Stimulated activated CD8-positive, alpha-beta memory T cell treated with anti-CD3 and anti-CD28 coated beads, Interleukin-12 subunit alpha, Interleukin-12 subunit beta, amount 100 ng/mL, for 4 hours (primary cell): ENCODE results near the gene IL18BP.
A peak's percentile ranks its signal among the peaks of the same experiment; 100 is the strongest.

Source experiments
- DNase-seq: peaks from one replicate; pipeline ENCODE4 v3.0.0-alpha.2; 2020; ENCODE audit warnings: low read depth

The IL18BP gene

DNA sequence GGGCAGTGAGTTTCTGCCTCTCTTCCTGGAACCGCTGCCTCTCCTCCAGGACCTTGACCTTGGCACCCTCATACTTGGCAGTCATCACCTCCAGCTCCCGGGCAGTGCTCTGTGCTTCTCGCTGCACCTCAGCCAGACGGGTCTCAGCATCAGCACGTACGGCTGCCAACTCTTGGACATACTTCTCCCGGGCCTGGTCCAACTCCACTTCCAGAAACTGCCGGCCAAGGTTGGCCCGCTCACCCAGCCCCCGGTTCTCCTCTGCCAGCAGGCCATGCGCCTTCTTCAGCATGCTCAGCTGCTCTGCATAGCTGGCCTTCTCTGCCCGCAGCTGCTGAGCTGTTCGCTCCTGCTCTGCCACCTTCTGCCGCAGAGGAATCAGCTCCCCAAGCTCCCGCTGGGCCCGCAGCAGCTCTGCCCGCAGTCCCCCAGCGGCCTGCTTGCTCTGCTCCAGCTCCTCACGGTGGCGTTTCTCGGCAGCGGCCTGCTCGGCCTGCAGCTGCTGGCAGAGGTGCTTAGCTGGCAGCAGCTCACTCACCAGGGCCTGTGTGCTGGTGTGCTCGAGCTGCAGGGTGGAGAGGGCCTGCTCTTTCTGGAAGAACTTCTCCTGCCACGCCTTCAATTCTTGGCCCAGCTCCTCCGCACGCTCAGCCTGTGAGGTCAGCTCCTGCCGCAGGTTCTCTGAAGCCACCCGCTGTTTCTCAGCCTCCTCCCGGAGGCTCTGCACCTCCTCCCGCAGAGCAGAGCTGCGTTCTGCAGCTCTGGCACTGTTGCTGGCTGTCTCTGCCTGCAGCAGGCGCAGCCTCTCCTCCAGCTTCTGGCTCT lies 14.4 kb downstream of the IL18BP start:
- DNase-seq = no peak

GRCh38 chr11:72013765-72014711 lies 15.3 kb downstream of the IL18BP start:
- no peak for DNase-seq

DNA sequence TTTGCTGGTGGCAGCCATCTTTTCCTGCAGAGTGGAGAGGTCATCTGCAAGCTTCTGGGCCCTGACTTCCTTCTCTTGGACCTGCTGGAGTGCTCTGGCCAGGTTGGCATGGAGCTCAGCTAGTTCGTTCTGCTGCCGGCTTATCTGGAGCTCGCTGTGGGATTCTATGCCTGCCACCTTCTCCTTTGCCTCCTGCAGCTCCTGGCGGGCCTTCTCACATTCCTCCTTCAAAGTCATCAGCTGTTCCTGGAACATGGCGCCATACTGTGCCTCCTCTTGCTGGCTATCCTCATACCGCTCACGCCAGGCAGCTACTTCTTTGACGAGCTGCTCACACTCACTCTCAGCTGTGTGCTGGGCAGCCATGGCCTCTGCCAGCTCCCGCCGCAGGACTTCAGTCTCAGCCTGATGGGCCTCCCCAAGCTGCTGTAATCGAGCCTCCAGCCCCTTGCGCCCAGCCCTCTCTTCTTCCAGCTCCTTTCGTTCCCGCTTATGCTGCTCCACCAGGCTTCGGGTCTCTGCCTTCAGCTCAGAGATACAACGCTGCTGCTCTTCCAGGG lies 16.1 kb downstream of the IL18BP start:
- DNase-seq = no peak

DNA sequence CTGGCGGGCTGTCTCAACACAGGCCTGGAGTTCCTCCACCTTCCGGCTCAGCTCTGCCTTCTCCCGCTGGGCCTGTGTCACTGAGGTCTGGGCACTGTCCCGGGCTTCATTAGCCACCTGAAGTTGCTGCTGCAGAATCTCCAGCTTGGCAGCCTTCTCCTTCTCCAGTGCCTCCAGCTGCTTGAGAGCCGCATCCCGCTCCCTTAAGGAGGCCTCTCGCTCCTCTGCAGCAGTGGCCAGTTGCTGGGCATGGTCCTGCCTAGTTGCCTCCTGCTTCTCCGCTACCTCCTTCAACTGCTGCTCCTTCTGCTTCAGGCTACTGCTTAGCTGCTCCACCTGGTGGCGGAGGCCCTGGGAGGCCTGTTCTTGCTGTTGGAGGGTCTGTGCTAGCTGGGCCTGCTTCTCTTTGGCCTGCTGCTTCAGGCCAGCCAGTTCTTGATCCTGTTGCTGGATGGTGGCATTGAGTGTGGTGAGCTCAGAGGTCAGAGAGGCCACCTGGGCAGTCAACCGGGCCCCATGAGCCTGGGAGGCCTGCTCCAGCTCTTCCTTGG lies 16.9 kb downstream of the IL18BP start:
- DNase-seq = no peak

DNA sequence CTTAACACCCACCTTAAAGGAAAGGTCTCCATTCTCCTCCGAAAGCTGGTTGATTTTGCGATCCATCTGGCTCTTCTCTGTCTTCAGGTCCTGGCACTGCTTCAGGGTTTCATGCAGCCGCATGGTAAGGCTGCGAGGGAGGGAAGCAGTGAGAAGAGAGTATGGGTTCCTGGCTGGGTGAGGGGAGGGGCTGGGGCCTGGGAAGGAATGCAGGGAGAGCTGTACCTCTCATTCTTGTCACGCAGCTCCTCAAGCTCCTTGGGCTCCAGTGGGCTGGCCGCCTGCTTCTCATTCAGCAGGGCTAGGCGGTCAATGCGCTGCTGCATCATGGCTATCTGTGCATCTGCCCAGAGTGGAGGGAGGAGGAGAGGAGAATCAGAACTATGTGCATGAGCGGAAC lies 19.5 kb downstream of the IL18BP start:
- no peak for DNase-seq

DNA sequence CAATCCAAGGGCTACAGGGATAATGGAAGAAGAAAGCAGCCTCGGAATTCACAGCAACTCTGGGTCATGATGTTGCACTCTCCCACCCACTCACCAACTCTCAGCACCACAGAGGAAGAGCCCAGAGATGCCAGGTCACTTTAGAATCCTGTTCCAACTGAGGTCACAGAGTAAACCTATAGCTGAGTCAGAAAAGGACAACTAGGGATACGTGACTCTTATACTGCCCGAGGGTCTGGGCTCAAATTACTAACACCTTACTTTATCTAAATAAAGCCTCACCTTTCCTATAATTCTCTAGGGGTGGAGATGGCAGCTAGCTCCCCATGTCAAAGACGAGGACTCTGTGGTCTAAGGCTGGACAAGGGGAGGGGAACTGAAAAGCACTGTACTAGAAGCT lies 24.6 kb downstream of the IL18BP start:
- DNase-seq = no peak

- no peak for DNase-seq
Measured at GRCh38 chr11:72024069-72024754, 25.5 kb downstream of the IL18BP start.

DNA sequence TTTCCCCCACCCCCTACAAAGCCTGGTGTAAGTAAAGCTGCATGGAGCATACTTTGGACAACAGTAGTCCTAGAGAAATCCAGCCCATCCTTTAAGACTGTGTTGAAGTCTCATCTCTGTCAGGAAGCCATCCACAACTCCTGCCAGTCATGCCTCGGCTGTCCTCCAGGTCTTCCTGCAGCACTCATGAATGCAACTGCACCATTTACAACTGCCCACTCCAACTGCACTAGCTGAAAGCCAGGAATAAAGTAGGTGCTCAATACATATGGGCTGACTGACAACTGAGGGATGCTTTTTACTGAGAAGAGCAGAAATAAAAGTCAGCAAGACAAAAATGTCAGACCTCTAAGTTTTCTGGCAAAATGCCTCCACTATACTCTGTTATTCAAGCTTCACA lies 27.4 kb downstream of the IL18BP start:
- DNase-seq = no peak

DNA sequence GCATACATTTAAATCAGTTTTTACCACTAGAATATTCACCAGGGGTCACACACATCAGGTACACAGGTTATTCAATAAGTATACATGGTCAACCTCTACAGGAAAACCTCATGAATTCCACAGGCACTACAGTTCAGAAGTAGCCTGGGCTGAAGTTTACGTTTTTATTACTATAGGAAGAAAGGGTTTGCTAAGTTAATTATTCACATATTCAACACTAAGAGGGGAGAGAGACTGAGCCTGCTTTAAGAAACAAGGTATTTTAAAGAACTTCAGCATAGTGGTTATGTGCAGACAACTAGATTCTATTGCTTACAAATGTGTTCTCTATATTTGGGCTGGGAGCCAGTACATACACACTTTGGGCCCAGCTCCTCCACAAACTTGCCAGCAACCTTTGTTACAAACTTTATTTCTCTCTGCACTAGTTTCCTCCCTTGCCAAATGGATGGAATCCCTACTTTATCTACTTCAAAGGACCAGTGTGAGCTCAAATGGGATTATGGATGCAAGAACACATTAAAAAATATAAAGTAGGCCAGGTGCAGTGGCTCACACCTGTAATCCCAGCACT lies 31.9 kb downstream of the IL18BP start:
- no peak for DNase-seq

DNA sequence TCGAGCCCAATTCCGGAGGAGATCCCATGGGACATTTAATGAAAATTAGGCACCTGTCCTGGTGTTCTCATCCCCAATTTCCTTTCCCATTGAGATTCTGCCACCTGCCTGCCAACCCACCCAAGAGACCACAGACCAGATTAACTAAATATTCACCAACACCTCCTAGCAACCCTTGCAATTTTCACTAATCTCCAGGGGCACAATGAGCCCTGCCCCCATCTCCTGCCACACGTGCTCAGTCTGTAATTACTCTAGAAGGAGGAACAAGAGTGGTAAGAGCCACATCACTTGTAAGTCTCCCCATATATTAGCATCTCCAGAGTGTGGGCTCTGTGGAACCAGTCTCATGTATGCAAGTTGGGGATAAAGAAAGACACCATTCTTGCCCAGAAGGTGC lies 38.0 kb downstream of the IL18BP start:
- no peak for DNase-seq

GRCh38 chr11:72037554-72038311 lies 39.0 kb downstream of the IL18BP start:
- DNase-seq = no peak

DNA sequence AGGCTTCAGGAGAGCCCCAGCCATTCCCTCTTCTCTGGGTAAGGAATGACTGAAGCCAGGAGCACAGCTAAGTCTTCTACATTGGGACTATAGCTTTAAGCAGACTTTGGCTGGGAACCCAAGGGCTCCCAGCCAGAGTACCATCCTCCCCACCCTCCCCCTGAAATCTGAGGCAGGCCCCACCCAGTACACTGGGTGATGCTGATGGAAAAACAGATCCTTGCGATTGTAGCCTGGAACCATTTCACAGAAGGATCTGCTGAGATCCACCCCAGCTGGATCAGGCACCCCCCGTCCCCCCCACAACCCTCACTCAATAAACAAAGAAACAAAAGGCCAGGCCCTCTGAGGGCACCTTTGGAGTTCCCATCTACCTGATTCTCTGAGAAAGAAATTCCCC lies 39.8 kb downstream of the IL18BP start:
- no peak for DNase-seq

DNA sequence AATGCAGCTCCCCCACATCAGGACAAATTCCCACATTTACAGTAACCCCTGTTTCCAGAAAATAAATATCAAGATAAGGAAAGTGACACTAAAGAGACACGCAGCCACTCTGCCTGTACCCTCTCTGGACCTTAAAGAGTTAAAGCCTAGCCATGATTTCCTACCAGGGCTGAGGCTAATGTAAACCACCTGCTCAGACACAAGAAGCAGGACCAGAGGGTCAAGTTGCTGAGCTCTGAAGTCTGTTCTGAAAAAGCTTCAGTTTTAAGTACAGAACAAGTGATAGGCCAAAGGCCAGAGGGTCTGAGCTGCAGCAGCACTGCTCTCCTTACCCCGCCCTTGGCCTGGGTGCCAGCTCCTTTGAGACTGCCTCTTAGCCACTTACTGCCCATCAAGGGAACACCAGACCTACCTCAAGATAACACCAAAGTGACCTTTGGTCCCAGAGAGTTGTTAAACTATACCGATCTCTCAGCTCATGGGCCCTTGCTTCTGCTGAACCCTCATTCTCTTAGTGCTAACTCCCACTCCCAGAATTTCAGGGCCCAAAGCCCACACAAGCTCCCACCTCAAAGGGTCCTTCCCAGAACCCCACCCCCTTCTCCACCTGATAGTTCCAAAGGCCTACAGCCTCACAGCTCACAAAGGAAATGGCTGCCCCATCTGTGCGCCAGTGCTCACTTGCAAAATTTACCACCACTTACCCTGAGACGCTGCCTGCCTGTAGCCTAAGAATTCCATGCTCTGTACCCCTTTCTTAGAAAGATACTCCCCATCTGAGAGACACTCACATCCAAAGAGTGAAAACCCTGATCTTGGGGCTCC lies 40.5 kb downstream of the IL18BP start:
- no peak for DNase-seq

DNA sequence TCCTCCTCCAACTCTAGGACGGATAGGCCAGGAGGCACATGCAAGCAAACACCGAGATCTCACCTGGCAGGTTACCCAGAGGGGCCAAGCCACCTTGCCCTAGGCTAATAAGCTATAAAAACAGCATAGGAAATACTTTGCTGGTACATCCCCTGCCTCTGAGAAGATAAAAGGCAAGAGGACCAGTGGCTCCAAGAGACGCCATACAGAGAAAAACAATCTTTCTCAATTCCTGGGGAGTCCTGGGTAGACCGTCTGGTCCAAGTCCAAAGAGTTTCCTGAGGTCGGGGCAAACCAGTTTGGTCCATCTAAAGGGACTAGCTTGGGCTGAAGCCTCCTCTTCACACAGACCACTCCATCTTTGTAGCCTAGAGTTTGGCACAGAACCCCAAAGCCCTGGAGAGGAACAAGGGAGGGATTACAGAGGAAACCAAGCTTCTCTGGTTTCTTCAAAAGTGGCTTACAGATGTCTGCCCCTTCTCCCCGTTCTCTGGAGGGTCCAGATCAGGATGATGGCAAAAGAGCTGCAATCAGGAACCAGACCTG lies 41.2 kb downstream of the IL18BP start:
- no peak for DNase-seq

DNA sequence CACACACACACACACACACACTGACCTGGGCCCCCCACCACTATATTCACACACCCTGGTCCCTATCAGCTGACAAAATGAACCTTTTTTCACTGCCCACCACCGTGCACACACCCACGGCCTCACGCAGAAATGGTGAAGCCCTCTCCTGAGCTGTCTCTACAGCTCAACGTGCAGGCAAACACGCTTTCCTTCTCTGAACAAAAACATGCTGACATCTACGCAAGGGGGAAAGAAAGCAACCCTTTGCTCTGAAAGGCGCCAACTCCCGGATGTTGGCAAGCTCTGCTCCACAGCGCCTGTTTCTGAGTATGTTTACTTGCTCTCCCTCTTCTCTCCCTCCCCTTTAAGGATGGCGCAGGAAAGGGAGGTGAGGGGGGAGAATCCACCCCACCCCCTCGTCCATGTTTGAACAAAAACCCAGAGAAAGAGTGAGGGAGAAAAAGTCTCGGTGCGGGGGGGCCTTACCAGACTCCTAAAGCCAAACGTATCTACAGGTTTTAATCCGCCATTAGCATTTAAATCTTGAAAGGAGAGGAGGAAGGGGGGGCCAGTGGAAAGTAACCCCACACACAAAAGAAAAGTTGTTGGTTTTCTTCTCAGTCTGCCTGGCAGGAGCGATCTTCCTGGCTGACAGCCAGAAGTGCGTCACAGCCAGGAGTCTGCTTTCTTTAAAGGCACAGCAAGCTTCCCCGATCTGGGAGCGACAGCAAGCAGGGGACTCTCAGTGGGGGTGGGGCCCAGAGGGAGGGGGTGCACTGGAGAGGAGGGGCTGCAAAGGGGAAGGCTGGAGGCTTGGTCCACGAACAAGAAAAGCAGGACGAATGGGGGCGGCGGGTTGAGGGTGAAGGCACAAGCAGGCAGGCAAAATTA lies 42.0 kb downstream of the IL18BP start:
- DNase-seq = peak; percentile 51

GRCh38 chr11:72041364-72042063 lies 42.8 kb downstream of the IL18BP start:
- DNase-seq = peak; percentile 10

DNA sequence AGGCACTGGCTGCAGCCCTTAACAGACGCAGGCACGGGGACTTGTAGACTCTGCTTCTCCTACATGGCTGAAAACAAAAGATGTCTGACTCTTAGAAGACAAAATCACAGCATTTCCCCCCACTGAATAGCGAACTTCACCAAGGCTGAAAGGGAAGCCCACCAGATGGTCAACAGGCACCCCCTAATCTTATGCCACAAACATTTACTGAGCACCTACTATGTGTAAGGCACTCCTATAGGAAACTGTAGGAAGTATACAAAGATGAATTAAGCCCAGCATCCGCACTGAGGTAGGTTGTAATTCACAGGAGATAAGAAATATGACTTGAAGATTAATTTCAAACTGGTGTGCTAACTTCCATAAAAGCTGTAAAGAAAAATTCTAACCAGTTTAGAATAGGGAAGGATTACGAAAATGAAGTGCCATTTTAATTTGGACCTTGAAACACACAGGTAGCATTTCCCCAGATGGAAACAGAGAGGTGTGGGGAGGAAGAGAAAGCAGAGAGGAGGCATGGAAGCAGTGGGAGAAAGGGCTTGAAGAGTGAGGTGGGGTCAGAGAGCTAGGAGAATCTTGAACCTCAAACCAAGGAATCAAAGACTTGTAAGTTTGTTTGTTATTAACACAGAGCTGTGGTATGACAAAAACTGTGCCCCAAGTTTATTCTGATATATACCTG lies 43.5 kb downstream of the IL18BP start:
- no peak for DNase-seq
